HepG2 (cell line): ENCODE results near the gene ANKRD52. TPM values are rescaled to one million over a fixed set of nuclear protein-coding genes. Genes with fewer than 3 reads are reported as not detected.

Experiments
- AGO1 ChIP-seq: fragments of 200-400 bp; formaldehyde crosslinking; IDR thresholded peaks from 2 replicates; pipeline ENCODE4 v1.6.1; 2017; ENCODE audit warnings: mild to moderate bottlenecking, low read depth, low read length, moderate library complexity; ENCODE audit not compliant: poor library complexity, severe bottlenecking
- ATF7 ChIP-seq, 2 experiments: fragments of 450-650 bp in 1 of 2; sonication (generic) in 1 of 2; formaldehyde crosslinking in 1 of 2; IDR thresholded peaks; 2 replicates each; pipeline versions ENCODE4 v1.4.0 to v1.6.1; 2016 to 2020; ENCODE audit warnings: antibody characterized with exemption in 1 of 2, mild to moderate bottlenecking in 1 of 2, missing genetic modification reagents in 1 of 2
- CHD4 ChIP-seq: fragments of 200-600 bp; sonication (generic); IDR thresholded peaks from 2 replicates; pipeline ENCODE4 v1.7.0; 2017; ENCODE audit warnings: mild to moderate bottlenecking, low read length, borderline replicate concordance
- NFKBIZ ChIP-seq: IDR thresholded peaks from 2 replicates; pipeline ENCODE4 v1.6.1; 2018; ENCODE audit warnings: missing genetic modification reagents, missing compliant biosample characterization
- RFX1 ChIP-seq: fragments of 450-650 bp; IDR thresholded peaks from 2 replicates; pipeline ENCODE4 v1.6.1; 2017
- SYNCRIP ChIP-seq: fragments of 200-400 bp; formaldehyde crosslinking; IDR thresholded peaks from 2 replicates; pipeline ENCODE4 v1.6.1; 2018; ENCODE audit warnings: mild to moderate bottlenecking, low read depth, low read length; ENCODE audit not compliant: insufficient read depth
- ZNF138 ChIP-seq: sonication (generic); formaldehyde crosslinking; IDR thresholded peaks from 2 replicates; pipeline ENCODE4 v1.5.0; 2020; ENCODE audit warnings: mild to moderate bottlenecking, low read depth, missing genetic modification reagents
- ZNF235 ChIP-seq: sonication (generic); formaldehyde crosslinking; IDR thresholded peaks from 2 replicates; pipeline ENCODE4 v1.8.1; 2023; ENCODE audit warnings: mild to moderate bottlenecking, missing genetic modification reagents, borderline replicate concordance
- ZNF326 ChIP-seq: sonication (generic); formaldehyde crosslinking; IDR thresholded peaks from 2 replicates; pipeline ENCODE4 v1.4.0; 2020; ENCODE audit warnings: missing genetic modification reagents, borderline replicate concordance
- ZNF687 ChIP-seq: sonication (generic); formaldehyde crosslinking; IDR thresholded peaks from 2 replicates; pipeline ENCODE4 v1.5.1; 2020; ENCODE audit warnings: mild to moderate bottlenecking, missing genetic modification reagents, moderate library complexity
- ZNF777 ChIP-seq: sonication (generic); formaldehyde crosslinking; IDR thresholded peaks from 2 replicates; pipeline ENCODE4 v1.4.0; 2020; ENCODE audit warnings: missing genetic modification reagents
- polyA plus RNA-seq, 8 experiments: library from polyadenylated mRNA; depleted of rRNA in 3 of 8; stranded (reverse) in 7 of 8; unstranded in 1 of 8; fragments of >200 nt; fragmentation: Illumina TruSeq in 4 of 8; extraction: Trizol in 4 of 8; gene quantifications; 2 replicates each; pipeline versions ENCODE4 v1.2.1 to v1.2.3, GENCODE V29; 2011 to 2016; ENCODE audit warnings: low read depth in 4 of 8, missing spikeins in 1 of 8, mixed read lengths in 1 of 8; ENCODE audit not compliant: insufficient read depth in 1 of 8
- total RNA-seq, 5 experiments: library from RNA; depleted of rRNA; stranded (reverse); fragments of >200 nt; fragmentation: Illumina TruSeq; extraction: Trizol; gene quantifications; 2 replicates each; pipeline ENCODE4 v1.2.3, GENCODE V29; 2016; ENCODE audit warnings: low read depth in 1 of 5
- TF ChIP-seq, protein P1 (sequence below): sonication (generic); formaldehyde crosslinking; IDR thresholded peaks from 2 replicates; pipeline ENCODE4 v1.5.0; 2020; ENCODE audit warnings: mild to moderate bottlenecking, missing genetic modification reagents, borderline replicate concordance
- TF ChIP-seq, protein P2 (sequence below): sonication (generic); formaldehyde crosslinking; IDR thresholded peaks from 2 replicates; pipeline ENCODE4 v1.4.0; 2020; ENCODE audit warnings: missing genetic modification reagents
- TF ChIP-seq, protein P3 (sequence below): sonication (generic); formaldehyde crosslinking; IDR thresholded peaks from 2 replicates; pipeline ENCODE4 v1.5.0; 2020; ENCODE audit warnings: missing genetic modification reagents
- TF ChIP-seq, protein P4 (sequence below): sonication (generic); formaldehyde crosslinking; IDR thresholded peaks from 2 replicates; pipeline ENCODE4 v1.4.0; 2020; ENCODE audit warnings: missing genetic modification reagents

ANKRD52 gene
- total and polyA plus RNA-seq, 2 of the 13 experiments (the other 11 are each of a cell fraction or from before 2014, with no cell fraction given) = 7.8 to 9.2 TPM

- TF ChIP-seq, protein P1, sequence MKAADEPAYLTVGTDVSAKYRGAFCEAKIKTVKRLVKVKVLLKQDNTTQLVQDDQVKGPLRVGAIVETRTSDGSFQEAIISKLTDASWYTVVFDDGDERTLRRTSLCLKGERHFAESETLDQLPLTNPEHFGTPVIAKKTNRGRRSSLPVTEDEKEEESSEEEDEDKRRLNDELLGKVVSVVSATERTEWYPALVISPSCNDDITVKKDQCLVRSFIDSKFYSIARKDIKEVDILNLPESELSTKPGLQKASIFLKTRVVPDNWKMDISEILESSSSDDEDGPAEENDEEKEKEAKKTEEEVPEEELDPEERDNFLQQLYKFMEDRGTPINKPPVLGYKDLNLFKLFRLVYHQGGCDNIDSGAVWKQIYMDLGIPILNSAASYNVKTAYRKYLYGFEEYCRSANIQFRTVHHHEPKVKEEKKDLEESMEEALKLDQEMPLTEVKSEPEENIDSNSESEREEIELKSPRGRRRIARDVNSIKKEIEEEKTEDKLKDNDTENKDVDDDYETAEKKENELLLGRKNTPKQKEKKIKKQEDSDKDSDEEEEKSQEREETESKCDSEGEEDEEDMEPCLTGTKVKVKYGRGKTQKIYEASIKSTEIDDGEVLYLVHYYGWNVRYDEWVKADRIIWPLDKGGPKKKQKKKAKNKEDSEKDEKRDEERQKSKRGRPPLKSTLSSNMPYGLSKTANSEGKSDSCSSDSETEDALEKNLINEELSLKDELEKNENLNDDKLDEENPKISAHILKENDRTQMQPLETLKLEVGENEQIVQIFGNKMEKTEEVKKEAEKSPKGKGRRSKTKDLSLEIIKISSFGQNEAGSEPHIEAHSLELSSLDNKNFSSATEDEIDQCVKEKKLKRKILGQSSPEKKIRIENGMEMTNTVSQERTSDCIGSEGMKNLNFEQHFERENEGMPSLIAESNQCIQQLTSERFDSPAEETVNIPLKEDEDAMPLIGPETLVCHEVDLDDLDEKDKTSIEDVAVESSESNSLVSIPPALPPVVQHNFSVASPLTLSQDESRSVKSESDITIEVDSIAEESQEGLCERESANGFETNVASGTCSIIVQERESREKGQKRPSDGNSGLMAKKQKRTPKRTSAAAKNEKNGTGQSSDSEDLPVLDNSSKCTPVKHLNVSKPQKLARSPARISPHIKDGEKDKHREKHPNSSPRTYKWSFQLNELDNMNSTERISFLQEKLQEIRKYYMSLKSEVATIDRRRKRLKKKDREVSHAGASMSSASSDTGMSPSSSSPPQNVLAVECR (CRISPR knock-in tag) = no peak
- TF ChIP-seq, protein P2, sequence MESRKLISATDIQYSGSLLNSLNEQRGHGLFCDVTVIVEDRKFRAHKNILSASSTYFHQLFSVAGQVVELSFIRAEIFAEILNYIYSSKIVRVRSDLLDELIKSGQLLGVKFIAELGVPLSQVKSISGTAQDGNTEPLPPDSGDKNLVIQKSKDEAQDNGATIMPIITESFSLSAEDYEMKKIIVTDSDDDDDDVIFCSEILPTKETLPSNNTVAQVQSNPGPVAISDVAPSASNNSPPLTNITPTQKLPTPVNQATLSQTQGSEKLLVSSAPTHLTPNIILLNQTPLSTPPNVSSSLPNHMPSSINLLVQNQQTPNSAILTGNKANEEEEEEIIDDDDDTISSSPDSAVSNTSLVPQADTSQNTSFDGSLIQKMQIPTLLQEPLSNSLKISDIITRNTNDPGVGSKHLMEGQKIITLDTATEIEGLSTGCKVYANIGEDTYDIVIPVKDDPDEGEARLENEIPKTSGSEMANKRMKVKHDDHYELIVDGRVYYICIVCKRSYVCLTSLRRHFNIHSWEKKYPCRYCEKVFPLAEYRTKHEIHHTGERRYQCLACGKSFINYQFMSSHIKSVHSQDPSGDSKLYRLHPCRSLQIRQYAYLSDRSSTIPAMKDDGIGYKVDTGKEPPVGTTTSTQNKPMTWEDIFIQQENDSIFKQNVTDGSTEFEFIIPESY = no peak
- TF ChIP-seq ZNF138 = no peak
- no peak for TF ChIP-seq SYNCRIP
- no peak for TF ChIP-seq RFX1
- TF ChIP-seq NFKBIZ = no peak
- no peak for TF ChIP-seq AGO1
- TF ChIP-seq ZNF687 (CRISPR knock-in tag) = no peak
- TF ChIP-seq, protein P3, sequence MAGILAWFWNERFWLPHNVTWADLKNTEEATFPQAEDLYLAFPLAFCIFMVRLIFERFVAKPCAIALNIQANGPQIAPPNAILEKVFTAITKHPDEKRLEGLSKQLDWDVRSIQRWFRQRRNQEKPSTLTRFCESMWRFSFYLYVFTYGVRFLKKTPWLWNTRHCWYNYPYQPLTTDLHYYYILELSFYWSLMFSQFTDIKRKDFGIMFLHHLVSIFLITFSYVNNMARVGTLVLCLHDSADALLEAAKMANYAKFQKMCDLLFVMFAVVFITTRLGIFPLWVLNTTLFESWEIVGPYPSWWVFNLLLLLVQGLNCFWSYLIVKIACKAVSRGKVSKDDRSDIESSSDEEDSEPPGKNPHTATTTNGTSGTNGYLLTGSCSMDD = no peak
- no peak for TF ChIP-seq CHD4
- no peak for TF ChIP-seq ATF7 (IDR thresholded peaks at IDR 0.05)
- TF ChIP-seq ATF7 (CRISPR knock-in tag; IDR thresholded peaks at IDR 0.05) = no peak
- TF ChIP-seq ZNF235 (CRISPR knock-in tag) = no peak
- no peak for TF ChIP-seq ZNF777 (CRISPR knock-in tag)
- TF ChIP-seq, protein P4, sequence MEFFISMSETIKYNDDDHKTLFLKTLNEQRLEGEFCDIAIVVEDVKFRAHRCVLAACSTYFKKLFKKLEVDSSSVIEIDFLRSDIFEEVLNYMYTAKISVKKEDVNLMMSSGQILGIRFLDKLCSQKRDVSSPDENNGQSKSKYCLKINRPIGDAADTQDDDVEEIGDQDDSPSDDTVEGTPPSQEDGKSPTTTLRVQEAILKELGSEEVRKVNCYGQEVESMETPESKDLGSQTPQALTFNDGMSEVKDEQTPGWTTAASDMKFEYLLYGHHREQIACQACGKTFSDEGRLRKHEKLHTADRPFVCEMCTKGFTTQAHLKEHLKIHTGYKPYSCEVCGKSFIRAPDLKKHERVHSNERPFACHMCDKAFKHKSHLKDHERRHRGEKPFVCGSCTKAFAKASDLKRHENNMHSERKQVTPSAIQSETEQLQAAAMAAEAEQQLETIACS (CRISPR knock-in tag) = no peak
- no peak for TF ChIP-seq ZNF326 (CRISPR knock-in tag)
Observed at GRCh38 chr12:56288705-56289387, 30.7 kb upstream of the ANKRD52 start (continued).
